GM21447 (cell line): ENCODE data around the gene CHIA.

Source experiments
- ATAC-seq: cut with Tn5 transposase; IDR thresholded peaks from one replicate; pipeline ENCODE4 v1.9.1; 2021; ENCODE audit not compliant: unreplicated experiment

The CHIA gene

GRCh38 chr1:111361761-111362160 is 71.1 kb downstream of the CHIA start:
- ATAC-seq, result no peak

GRCh38 chr1:111364690-111365089 is 74.0 kb downstream of the CHIA start:
- no peak for ATAC-seq

GRCh38 chr1:111366256-111366655 is 75.6 kb downstream of the CHIA start:
- ATAC-seq, result no peak

- no peak for ATAC-seq
Observed at GRCh38 chr1:111369177-111369576, 78.5 kb downstream of the CHIA start.

- ATAC-seq, result no peak
Observed at GRCh38 chr1:111369645-111370044, 79.0 kb downstream of the CHIA start.
